Mucosa of rectum (tissue), 2 donors: ENCODE measurements around the gene ULBP2.
"Not testable (repeated sequence)": the region's sequence is repeated elsewhere in the genome, so short reads cannot be mapped to it uniquely, and the experiment has no call there.

Experiments used
- H3K27ac ChIP-seq, 2 donors: one replicate each; pipeline ENCODE4 v1.7.0; 2013; ENCODE audit warnings: inconsistent platforms in 2 of 2, low read depth in 2 of 2, low read length in 2 of 2
- H3K27me3 ChIP-seq, 2 donors: one replicate each; pipeline ENCODE4 v1.7.0; 2013; ENCODE audit warnings: low read length in 2 of 2; ENCODE audit not compliant: control insufficient read depth in 2 of 2, insufficient read depth in 2 of 2
- H3K36me3 ChIP-seq, 2 donors: one replicate each; pipeline ENCODE4 v1.7.0; 2013; ENCODE audit warnings: low read length in 2 of 2; ENCODE audit not compliant: control insufficient read depth in 2 of 2, insufficient read depth in 2 of 2
- H3K4me1 ChIP-seq, 2 donors: one replicate each; pipeline ENCODE4 v1.7.0; 2013; ENCODE audit warnings: low read length in 2 of 2, mild to moderate bottlenecking in 1 of 2; ENCODE audit not compliant: control insufficient read depth in 2 of 2, insufficient read depth in 2 of 2
- H3K4me3 ChIP-seq, 2 donors: one replicate each; pipeline ENCODE4 v1.7.0; 2013; ENCODE audit warnings: low read length in 2 of 2
- H3K9ac ChIP-seq, 2 donors: one replicate each; pipeline ENCODE4 v1.7.0; 2013; ENCODE audit warnings: low read length in 2 of 2, low read depth in 1 of 2, mild to moderate bottlenecking in 1 of 2
- H3K9me3 ChIP-seq, 2 donors: one replicate each; pipeline ENCODE4 v1.7.0; 2013; ENCODE audit warnings: low read length in 2 of 2; ENCODE audit not compliant: control insufficient read depth in 2 of 2
- donor health status: healthy.
- donor health status: Normal muscosa, but diverticular disease.

The ULBP2 gene

DNA sequence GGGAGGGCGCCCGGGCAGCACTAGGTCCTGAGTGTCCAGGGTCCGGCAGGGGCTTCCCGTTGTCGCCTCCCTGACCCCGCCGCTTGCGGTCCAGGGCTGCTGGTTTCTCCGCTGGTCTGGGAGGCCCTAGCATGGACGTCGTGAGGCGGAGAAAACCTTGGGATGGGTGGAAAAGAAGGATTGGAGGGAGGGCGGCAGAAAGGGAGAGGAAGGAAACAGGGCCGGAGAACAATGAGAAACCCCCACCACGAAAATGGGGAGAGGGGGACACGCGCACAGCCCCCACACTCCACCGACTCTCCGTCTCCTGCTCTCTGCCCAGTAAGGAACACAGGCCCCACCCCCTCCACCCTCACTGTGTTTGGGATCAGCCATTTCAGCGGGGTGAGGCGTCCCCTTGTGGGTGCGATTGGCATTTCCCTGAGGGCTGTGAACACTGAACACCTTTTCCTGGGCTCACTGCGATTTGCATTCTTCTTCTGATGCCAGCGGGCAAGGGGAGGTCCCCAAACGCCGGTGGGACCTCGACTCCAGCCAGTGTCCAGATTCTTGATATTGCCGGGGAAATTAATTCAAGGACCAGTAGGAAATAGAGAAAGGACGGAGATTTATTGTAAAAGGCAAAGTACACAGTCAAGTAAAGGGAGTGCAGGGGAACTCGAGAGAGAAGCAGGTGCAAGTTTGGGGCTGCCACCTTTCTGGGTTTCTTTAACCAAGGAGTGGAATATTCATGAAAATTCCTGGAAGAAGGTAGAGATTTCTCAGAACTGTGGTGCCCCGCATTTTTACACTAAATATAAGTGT is 15.6 kb upstream of the ULBP2 start:
- Histone ChIP-seq H3K4me1 (peaks cover 15 to 21% of the 10 kb centered on the region in 2 donors), H3K36me3 (no peaks in the 10 kb centered on the region), H3K9ac (peak overlapping the region; percentile 24 to 72), H3K27ac (no peak overlapping the region), H3K4me3 (peak overlapping the region; percentile 63 to 73), H3K9me3 (no peaks in the 10 kb centered on the region), H3K27me3 (peaks cover 19 to 29% of the 10 kb centered on the region in 2 donors)

DNA sequence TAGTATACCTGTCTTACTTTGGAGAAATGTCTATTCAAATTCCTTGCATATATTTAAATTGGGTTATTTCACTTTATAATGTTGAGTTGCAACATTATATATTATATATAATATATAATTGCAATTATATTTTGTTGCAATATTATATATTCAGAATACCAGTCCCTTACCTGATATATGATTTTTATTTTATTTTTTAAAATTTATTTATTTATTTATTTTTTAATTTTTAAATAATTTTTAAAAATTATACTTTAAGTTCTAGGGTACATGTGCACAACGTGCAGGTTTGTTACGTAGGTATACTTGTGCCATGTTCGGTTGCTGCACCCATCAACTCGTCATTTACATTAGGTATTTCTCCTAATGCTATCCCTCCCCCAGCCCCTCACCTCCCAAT is 14.8 kb upstream of the ULBP2 start:
- Histone ChIP-seq H3K27me3 (peaks cover 22 to 30% of the 10 kb centered on the region in 2 donors), H3K4me1 (peaks cover 15 to 21% of the 10 kb centered on the region in 2 donors)
- not testable (repeated sequence) for H3K36me3 ChIP-seq, H3K9ac ChIP-seq, H3K27ac ChIP-seq, H3K4me3 ChIP-seq, H3K9me3 ChIP-seq

DNA sequence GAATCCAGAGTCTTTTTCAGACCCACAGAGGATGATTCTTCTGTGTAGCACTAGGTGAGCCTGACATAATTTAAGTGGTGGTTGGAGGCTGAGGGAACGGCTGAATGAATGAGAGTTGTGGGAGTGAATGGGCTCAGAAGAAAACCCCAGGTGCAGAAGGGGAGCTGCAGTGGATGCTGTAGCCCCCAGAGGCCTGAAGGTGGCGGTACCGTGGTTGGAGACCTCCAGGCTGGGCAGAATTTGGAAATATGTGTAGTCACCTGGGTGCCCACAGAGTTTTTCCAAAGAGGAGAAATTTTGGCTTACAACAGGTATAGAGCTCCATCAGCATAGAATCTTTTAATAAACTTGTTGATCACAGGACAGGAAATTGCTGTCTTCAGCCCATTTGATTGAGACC is 12.4 kb upstream of the ULBP2 start:
- Histone ChIP-seq H3K27me3 (peaks cover 34 to 36% of the 10 kb centered on the region in 2 donors), H3K9me3 (no peaks in the 10 kb centered on the region), H3K4me1 (peaks cover 5 to 10% of the 10 kb centered on the region in 2 donors), H3K27ac (no peak overlapping the region), H3K36me3 (no peaks in the 10 kb centered on the region), H3K9ac (no peak overlapping the region), H3K4me3 (no peak overlapping the region)

DNA sequence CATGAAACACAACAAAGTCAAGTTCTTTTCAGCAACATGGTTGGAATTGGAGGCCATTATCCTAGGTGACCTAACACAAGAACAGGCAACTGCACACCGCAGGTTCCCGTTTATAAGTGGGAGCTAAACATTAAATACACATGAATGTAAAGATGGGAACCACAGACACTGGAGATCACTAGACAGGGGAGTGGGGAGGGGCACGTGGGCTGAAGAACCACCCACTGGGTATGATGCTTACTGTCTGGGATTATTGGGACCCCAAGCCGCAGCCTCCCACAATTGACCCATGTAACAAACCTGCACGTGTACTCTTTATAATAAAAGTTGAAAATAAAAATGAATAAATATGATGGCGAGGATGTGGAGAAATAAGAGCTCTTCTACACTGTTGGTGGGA is 10.3 kb upstream of the ULBP2 start:
- H3K27me3 ChIP-seq, result peaks cover 47 to 57% of the 10 kb centered on the region in 2 donors
- H3K4me1 ChIP-seq, result no peaks in the 10 kb centered on the region
- H3K9ac ChIP-seq, result no peak overlapping the region
- no peaks in the 10 kb centered on the region for H3K36me3 ChIP-seq
- H3K9me3 ChIP-seq, result no peaks in the 10 kb centered on the region
- H3K4me3 ChIP-seq, result no peak overlapping the region
- no peak overlapping the region for H3K27ac ChIP-seq

DNA sequence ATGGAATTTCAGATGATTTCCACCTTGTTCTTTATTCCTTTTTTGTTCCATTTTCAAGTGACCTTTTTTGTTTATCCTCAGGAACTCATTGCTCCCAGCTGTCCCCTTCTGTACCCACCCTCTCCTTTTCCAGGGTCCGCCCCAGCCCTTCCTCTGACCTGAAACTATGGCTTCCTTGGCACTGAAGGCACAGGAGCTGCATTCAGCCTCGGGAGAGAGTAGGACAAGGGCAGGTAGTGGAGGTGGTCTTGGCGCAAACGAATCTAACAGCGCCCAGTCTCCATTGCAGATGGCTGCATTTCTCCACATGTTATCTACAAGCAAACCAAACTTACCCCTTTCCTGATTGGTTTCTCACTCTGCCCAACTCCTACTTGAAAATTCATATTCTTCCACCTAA is 8.8 kb upstream of the ULBP2 start:
- no peaks in the 10 kb centered on the region for H3K9me3 ChIP-seq
- no peak overlapping the region for H3K4me3 ChIP-seq
- peaks cover 0 to under 1% of the 10 kb centered on the region in 2 donors for H3K4me1 ChIP-seq
- no peak overlapping the region for H3K27ac ChIP-seq
- peaks cover 60 to 68% of the 10 kb centered on the region in 2 donors for H3K27me3 ChIP-seq
- no peaks in the 10 kb centered on the region for H3K36me3 ChIP-seq
- H3K9ac ChIP-seq, result no peak overlapping the region

DNA sequence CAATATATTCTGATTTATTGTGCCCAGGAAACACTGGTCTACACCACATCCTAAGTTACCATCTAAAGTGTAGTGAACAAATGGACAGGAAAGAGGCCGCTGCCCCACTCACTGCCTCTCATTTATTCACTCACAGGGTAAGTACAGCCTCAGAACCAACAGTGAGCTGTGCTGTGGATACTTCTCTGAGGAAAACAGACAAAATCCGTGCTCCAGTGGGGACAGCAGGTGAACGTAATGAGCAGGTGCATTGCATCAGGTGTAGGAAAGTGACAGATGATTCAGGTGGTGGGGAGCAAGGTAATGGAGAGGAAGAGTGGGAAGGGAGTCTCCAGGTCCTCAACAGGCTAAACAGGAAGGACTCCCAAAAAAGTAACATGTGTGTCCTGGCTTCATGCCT is 8.4 kb upstream of the ULBP2 start:
- no peak overlapping the region for H3K9ac ChIP-seq
- no peak overlapping the region for H3K4me3 ChIP-seq
- H3K9me3 ChIP-seq, result no peaks in the 10 kb centered on the region
- no peak overlapping the region for H3K27ac ChIP-seq
- peaks cover 3 to 5% of the 10 kb centered on the region in 2 donors for H3K4me1 ChIP-seq
- no peaks in the 10 kb centered on the region for H3K36me3 ChIP-seq
- peaks cover 63 to 73% of the 10 kb centered on the region in 2 donors for H3K27me3 ChIP-seq

DNA sequence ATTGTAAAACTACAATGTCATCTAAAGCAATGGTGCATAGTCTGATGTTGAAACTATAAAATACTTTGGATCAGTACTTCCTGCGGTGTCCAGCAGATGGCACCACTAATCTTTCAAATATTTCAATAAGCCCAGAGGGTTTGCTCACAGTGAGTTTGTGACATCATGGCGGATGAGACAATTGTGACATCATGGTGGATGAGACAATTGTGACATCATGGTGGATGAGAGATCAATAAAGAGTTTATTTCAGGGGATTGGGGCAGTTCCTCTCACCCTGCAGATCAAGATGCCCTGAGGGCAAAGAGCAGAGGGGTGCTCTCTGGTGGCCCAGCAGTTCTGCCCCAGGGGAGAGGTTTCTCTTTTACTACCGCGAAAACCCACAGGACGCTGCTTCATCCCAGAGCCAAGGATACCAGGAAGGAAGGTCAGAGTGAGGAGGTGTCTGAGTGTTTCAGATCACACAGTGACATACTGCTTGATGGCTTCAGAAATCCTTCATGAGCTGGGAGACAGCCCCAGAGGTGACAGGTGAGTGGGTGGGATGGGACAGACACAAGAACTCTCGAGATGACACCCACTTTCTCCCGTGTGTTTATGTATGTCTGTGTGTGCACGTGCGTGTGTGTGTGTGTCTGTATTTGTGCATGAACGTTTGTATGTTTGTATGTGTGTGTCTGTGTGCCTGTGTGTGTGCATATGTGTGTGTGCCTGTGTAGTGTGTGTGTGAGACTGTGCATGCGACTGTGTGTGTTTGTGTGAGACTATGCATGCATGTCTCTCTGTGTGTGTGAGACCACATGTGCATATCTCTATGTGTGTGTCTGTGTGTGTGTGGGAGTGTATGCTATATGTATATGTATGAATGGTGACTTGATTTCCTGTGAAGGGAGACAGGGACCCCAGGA is 7.3 kb upstream of the ULBP2 start:
- Histone ChIP-seq H3K36me3 (no peaks in the 10 kb centered on the region), H3K9me3 (no peaks in the 10 kb centered on the region), H3K9ac (no peak overlapping the region), H3K27ac (no peak overlapping the region), H3K27me3 (peaks cover 67 to 76% of the 10 kb centered on the region in 2 donors), H3K4me1 (peaks cover 11 to 12% of the 10 kb centered on the region in 2 donors), H3K4me3 (no peak overlapping the region)

DNA sequence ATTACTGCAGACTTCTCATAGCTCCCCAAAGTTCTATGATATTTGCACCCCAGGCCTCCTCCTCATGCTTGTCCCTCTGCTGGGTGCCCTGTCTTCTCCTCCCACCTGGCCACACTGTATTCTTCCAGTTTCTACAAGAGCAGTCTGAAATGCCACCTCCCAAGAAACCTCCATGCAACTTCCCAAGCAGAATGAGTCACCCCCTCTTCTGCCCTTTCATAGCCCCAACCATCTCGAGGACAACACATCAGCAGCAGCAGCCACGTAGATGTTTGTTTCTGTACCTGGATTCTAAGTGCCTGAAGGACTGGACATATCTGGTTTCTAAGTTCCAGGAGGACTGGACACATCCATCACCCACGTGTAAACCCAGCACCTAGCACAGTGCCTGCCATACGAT is 6.6 kb upstream of the ULBP2 start:
- no peak overlapping the region for H3K27ac ChIP-seq
- H3K4me3 ChIP-seq, result no peak overlapping the region
- peaks cover 67 to 79% of the 10 kb centered on the region in 2 donors for H3K27me3 ChIP-seq
- H3K36me3 ChIP-seq, result no peaks in the 10 kb centered on the region
- H3K9me3 ChIP-seq, result no peaks in the 10 kb centered on the region
- H3K4me1 ChIP-seq, result peaks cover 11 to 12% of the 10 kb centered on the region in 2 donors
- H3K9ac ChIP-seq, result no peak overlapping the region

DNA sequence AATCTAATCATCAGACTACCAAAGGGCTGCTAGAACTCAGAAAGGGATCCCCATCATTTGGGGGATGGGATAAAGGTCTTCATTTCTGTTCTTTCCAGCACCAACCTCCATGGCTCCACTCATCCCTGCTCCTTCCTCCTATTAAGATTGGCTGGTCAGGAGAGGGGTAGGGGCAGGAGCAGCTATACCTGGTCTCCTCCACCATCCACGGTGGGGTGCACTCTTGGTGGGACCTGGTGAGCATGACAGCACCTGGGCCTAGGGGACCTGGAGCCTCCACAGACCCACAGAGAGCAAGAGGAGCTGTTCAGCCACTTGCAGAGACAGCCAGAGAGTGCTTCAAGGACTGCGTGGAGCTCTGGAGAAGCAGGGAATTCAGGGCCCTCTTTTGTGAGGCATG is 6.1 kb upstream of the ULBP2 start:
- no peaks in the 10 kb centered on the region for H3K9me3 ChIP-seq
- no peak overlapping the region for H3K4me3 ChIP-seq
- peaks cover 72 to 81% of the 10 kb centered on the region in 2 donors for H3K27me3 ChIP-seq

DNA sequence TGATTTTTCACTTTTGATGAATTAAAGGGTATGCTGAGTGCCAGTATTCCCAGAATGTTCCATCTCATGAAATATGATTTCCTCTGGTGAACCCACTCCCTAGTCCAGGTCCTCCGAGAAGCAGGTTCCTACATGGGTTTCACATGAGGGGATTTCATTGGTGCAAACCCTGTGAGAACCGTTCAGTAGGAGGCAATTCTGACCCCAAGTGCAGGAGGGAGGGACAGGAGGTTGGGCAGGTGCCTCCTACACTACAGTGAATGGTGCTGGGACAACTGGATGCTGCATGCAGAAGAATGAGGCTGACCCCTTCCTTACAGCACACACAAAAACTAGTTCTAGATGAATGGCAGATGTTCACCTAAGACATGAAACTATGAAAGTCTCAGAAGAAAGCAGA is 5.1 kb upstream of the ULBP2 start:
- H3K9me3 ChIP-seq, result no peaks in the 10 kb centered on the region
- peaks cover 72 to 78% of the 10 kb centered on the region in 2 donors for H3K27me3 ChIP-seq

More for the DNA sequence above, 6.1 kb upstream of the ULBP2 start:
- Histone ChIP-seq H3K9ac (no peak overlapping the region), H3K36me3 (no peaks in the 10 kb centered on the region), H3K4me1 (peaks cover 11 to 12% of the 10 kb centered on the region in 2 donors), H3K27ac (no peak overlapping the region)

More for the DNA sequence above, 5.1 kb upstream of the ULBP2 start:
- Histone ChIP-seq H3K9ac (no peak overlapping the region), H3K36me3 (no peaks in the 10 kb centered on the region), H3K27ac (no peak overlapping the region), H3K4me3 (no peak overlapping the region), H3K4me1 (peaks cover 14 to 16% of the 10 kb centered on the region in 2 donors)
